HAP-1 (cell line): ENCODE results near the gene SLC17A9.
"Not testable (repeated sequence)": the region's sequence is repeated elsewhere in the genome, so short reads cannot be mapped to it uniquely, and the experiment has no call there.

Experiments used
- DNase-seq, 2 experiments: peaks; one replicate each; pipeline ENCODE4 v3.0.0-alpha.2; 2016 to 2020; ENCODE audit warnings: low spot score in 2 of 2
- H3K27me3 ChIP-seq: fragments of 250-450 bp; sonication (Bioruptor Pico); 2 replicates; pipeline ENCODE4 v1.5.1; 2020; ENCODE audit warnings: low read depth, mild to moderate bottlenecking, moderate library complexity
- H3K36me3 ChIP-seq: fragments of 250-450 bp; sonication (Bioruptor Pico); replicated peaks from 2 replicates; pipeline ENCODE4 v1.5.1; 2020; ENCODE audit warnings: mild to moderate bottlenecking
- H3K4me1 ChIP-seq: fragments of 250-450 bp; sonication (Bioruptor Pico); 2 replicates; pipeline ENCODE4 v1.5.1; 2020; ENCODE audit warnings: mild to moderate bottlenecking
- H3K4me3 ChIP-seq: fragments of 250-450 bp; sonication (Bioruptor Pico); 2 replicates; pipeline ENCODE4 v1.5.1; 2020; ENCODE audit warnings: mild to moderate bottlenecking, moderate library complexity
- H3K9me3 ChIP-seq: fragments of 250-450 bp; sonication (Bioruptor Pico); 2 replicates; pipeline ENCODE4 v1.5.1; 2020; ENCODE audit warnings: mild to moderate bottlenecking, moderate library complexity
- in situ Hi-C: fragments of 300-500 bp; cut with MboI; formaldehyde crosslinking; loops from 3 replicates; pipeline ENCODE4 v1.14.3; 2020; ENCODE audit warnings: low sequenced_read_pairs, inconsistent platforms, mixed read lengths

SLC17A9 gene

GRCh38 chr20:62951896-62952372 lies 575 bp upstream of the SLC17A9 start:
- Histone ChIP-seq H3K9me3 (no peaks in the 10 kb centered on the region), H3K27me3 (no peaks in the 10 kb centered on the region), H3K36me3 (peaks cover 19% of the 10 kb centered on the region), H3K4me1 (peaks cover 17% of the 10 kb centered on the region), H3K4me3 (peak overlapping the region; percentile 35)
- DNase-seq: no peak
- in situ Hi-C loops: no loop called here

- Histone ChIP-seq H3K27me3 (no peaks in the 10 kb centered on the region), H3K4me1 (peaks cover 17% of the 10 kb centered on the region), H3K36me3 (peaks cover 10% of the 10 kb centered on the region; the same call in 1 of the 2 replicates), H3K9me3 (no peaks in the 10 kb centered on the region), H3K4me3 (peak overlapping the region; percentile 35)
- in situ Hi-C loops: no loop called here
- DNase-seq: no peak
Observed at GRCh38 chr20:62952968-62953838, 694 bp downstream of the SLC17A9 start.

- H3K4me1 ChIP-seq: peaks cover 17% of the 10 kb centered on the region
- H3K36me3 ChIP-seq: 0 out of 2 replicates have a peak, but pooled peaks cover 5% of the 10 kb centered on the region
- no peaks in the 10 kb centered on the region for H3K27me3 ChIP-seq
- H3K4me3 ChIP-seq: peak overlapping the region; percentile 35
- peak; percentile 78 to 93 for DNase-seq
- no peaks in the 10 kb centered on the region for H3K9me3 ChIP-seq
- in situ Hi-C loops: no loop called here
Observed at GRCh38 chr20:62953839-62954703, 1.6 kb downstream of the SLC17A9 start.

GRCh38 chr20:62955519-62956386 lies 3.2 kb downstream of the SLC17A9 start:
- in situ Hi-C loops: no loop called here
- H3K36me3 ChIP-seq: peaks cover 4% of the 10 kb centered on the region; the same call in 1 of the 2 replicates
- no peak for DNase-seq
- H3K4me3 ChIP-seq: no peak overlapping the region
- H3K27me3 ChIP-seq: no peaks in the 10 kb centered on the region
- H3K9me3 ChIP-seq: no peaks in the 10 kb centered on the region
- peaks cover 17% of the 10 kb centered on the region for H3K4me1 ChIP-seq

GRCh38 chr20:62956387-62957135 lies 4.1 kb downstream of the SLC17A9 start:
- no peak for DNase-seq
- H3K36me3 ChIP-seq: peaks cover 4% of the 10 kb centered on the region; the same call in 1 of the 2 replicates
- H3K9me3 ChIP-seq: no peaks in the 10 kb centered on the region
- in situ Hi-C loops: no loop called here
- H3K4me3 ChIP-seq: no peak overlapping the region
- no peaks in the 10 kb centered on the region for H3K27me3 ChIP-seq
- H3K4me1 ChIP-seq: peaks cover 17% of the 10 kb centered on the region

- in situ Hi-C loops: no loop called here
- Histone ChIP-seq H3K9me3 (no peaks in the 10 kb centered on the region), H3K4me3 (no peak overlapping the region), H3K36me3 (peaks cover 4% of the 10 kb centered on the region; the same call in 1 of the 2 replicates), H3K4me1 (peaks cover 17% of the 10 kb centered on the region), H3K27me3 (no peaks in the 10 kb centered on the region)
- DNase-seq: no peak
Observed at GRCh38 chr20:62957136-62958117, 4.9 kb downstream of the SLC17A9 start.

GRCh38 chr20:62958388-62959100 lies 6.0 kb downstream of the SLC17A9 start:
- no peak for DNase-seq
- H3K4me1 ChIP-seq: peaks cover 12% of the 10 kb centered on the region
- H3K36me3 ChIP-seq: peaks cover 4% of the 10 kb centered on the region; the same call in 1 of the 2 replicates
- in situ Hi-C loops: no loop called here
- no peaks in the 10 kb centered on the region for H3K27me3 ChIP-seq
- no peaks in the 10 kb centered on the region for H3K9me3 ChIP-seq
- no peak overlapping the region for H3K4me3 ChIP-seq

- in situ Hi-C loops: no loop called here
- Histone ChIP-seq H3K4me1 (peaks cover 4% of the 10 kb centered on the region), H3K36me3 (peaks cover 4% of the 10 kb centered on the region; the same call in 1 of the 2 replicates), H3K4me3 (no peak overlapping the region), H3K9me3 (no peaks in the 10 kb centered on the region), H3K27me3 (no peaks in the 10 kb centered on the region)
- no peak for DNase-seq
Observed at GRCh38 chr20:62959101-62959971, 6.8 kb downstream of the SLC17A9 start.

- in situ Hi-C loops: no loop called here
- no peak overlapping the region for H3K4me3 ChIP-seq
- H3K9me3 ChIP-seq: no peaks in the 10 kb centered on the region
- DNase-seq: no peak
- no peaks in the 10 kb centered on the region for H3K27me3 ChIP-seq
- H3K36me3 ChIP-seq: peaks cover 4% of the 10 kb centered on the region
- H3K4me1 ChIP-seq: no peaks in the 10 kb centered on the region
Observed at GRCh38 chr20:62959998-62960436, 7.5 kb downstream of the SLC17A9 start.

- H3K36me3 ChIP-seq, DNase-seq, H3K4me3 ChIP-seq, H3K9me3 ChIP-seq, in situ Hi-C loops, H3K27me3 ChIP-seq, H3K4me1 ChIP-seq: not testable (repeated sequence)
Observed at GRCh38 chr20:62960446-62961309, 8.2 kb downstream of the SLC17A9 start.
